ENCODE results near the gene PSENEN.
A peak's percentile ranks its signal among the peaks of the same experiment; 100 is the strongest.

PSENEN gene

DNA sequence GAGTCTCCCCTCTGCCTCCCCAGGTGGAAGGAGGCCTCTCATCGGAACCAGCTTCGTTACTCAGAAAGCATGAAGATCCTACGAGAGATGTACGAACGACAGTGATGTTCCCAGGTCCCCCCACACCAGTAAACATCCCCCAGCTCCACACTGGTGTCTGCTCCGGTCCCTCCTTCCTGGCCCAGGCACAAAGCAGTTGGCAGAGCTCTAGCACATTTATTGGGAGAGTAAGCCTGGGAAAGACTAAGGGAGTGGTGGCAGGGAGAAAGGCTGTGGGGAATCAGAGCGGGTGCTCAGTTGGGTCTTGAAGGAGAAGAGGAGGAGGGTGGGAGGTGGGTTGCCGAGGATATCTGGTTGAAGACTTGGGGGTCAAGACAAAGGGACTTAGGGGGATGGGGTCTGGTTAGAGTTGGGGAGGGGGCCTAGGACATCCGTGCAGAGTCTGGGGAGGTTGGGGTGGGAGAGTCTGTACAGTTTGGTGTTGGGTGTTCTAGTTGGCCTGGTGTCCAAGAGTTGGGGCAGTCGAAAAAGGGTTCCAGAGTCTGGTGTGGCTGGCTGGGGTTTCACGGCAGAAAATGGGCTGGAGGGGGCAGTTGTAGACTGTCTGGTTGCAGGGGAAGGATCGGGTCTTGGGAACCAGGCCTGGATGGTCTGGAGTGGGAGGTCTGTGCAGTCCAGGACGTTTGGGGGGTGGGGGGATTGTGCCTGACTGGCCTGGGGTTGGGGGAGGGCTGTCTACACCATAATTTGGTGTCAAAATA is 9.1 kb downstream of the PSENEN start:
- TF ChIP-seq, protein P1, sequence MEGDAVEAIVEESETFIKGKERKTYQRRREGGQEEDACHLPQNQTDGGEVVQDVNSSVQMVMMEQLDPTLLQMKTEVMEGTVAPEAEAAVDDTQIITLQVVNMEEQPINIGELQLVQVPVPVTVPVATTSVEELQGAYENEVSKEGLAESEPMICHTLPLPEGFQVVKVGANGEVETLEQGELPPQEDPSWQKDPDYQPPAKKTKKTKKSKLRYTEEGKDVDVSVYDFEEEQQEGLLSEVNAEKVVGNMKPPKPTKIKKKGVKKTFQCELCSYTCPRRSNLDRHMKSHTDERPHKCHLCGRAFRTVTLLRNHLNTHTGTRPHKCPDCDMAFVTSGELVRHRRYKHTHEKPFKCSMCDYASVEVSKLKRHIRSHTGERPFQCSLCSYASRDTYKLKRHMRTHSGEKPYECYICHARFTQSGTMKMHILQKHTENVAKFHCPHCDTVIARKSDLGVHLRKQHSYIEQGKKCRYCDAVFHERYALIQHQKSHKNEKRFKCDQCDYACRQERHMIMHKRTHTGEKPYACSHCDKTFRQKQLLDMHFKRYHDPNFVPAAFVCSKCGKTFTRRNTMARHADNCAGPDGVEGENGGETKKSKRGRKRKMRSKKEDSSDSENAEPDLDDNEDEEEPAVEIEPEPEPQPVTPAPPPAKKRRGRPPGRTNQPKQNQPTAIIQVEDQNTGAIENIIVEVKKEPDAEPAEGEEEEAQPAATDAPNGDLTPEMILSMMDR (IDR thresholded peaks at IDR 0.05; ENCODE audit: low read depth, low read length, missing control alignments), result no peak
- no peak overlapping the region for H3K4me3 ChIP-seq (replicated peaks; ENCODE audit: low read depth, low read length)
- DNase-seq (ENCODE audit: extremely low read depth, low read depth), result no peak

DNA sequence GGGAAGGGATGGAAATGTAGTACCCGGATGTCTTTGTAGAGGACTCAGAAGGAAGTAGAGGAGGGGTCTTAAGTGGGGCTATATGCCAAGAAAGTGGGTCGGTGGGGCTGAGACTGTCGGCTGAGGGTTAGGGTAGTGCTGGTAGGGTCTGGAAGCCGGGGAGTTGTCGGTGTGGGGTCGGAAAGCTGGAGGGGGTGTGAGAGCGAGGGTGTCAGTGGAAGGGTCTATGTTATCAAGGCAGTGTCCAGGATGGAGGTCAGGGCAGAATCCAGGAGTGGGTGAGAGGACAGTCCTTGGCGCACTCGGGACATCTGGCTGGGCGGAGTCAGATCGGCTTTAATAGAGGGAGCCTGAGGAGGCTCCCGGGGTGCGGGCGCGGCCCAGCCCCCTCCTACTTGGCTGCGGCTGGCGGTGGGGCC is 9.7 kb downstream of the PSENEN start:
- no peak for DNase-seq (ENCODE audit: extremely low read depth, low read depth)
- TF ChIP-seq, protein P1 (IDR thresholded peaks at IDR 0.05; ENCODE audit: low read depth, low read length, missing control alignments), result no peak
- H3K4me3 ChIP-seq (replicated peaks; ENCODE audit: low read depth, low read length), result peak overlapping the region; percentile 97

DNA sequence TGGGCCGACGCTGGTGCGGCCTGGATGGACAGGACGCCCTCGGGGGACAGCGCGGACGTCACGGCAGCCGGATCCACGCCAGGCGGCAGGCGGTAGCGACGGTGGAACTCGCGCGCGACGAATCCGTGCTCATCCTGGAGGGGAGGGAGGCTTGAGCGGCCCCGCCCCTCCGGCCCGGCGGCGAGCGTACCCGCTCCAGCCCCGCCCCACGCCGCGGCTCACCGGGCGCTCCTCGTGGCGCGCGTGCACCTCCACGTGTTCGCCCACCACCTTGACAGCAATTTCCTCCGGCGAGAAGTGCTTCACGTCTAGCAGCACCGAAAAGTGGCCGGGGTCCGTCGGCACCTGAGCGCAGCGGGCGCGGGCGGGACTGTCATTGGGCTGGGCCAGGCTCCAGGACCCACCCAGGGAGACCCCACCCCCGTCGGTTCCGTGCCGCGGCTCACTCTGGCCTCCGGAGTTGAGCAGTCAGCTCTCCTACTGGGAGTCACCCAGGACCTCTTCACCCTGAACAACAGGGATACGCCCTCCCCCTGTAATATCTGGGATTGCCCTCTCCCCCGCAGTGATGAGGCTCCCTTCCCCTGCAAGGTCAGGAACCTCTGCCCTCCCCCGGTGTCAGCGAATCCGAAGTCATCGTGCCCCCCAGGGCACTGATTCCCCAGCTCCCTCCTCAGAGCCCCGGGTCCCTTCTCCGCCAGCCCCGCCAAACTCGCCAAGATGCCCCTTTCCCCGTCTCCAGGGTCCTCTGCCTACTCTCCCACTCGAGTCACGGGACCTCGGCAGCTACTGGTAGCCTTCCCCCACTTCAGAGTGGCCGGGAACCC is 10.3 kb downstream of the PSENEN start:
- peak overlapping the region; percentile 97 for H3K4me3 ChIP-seq (replicated peaks; ENCODE audit: low read depth, low read length)
- DNase-seq (ENCODE audit: extremely low read depth, low read depth), result no peak
- TF ChIP-seq, protein P1 (IDR thresholded peaks at IDR 0.05; ENCODE audit: low read depth, low read length, missing control alignments), result no peak

DNA sequence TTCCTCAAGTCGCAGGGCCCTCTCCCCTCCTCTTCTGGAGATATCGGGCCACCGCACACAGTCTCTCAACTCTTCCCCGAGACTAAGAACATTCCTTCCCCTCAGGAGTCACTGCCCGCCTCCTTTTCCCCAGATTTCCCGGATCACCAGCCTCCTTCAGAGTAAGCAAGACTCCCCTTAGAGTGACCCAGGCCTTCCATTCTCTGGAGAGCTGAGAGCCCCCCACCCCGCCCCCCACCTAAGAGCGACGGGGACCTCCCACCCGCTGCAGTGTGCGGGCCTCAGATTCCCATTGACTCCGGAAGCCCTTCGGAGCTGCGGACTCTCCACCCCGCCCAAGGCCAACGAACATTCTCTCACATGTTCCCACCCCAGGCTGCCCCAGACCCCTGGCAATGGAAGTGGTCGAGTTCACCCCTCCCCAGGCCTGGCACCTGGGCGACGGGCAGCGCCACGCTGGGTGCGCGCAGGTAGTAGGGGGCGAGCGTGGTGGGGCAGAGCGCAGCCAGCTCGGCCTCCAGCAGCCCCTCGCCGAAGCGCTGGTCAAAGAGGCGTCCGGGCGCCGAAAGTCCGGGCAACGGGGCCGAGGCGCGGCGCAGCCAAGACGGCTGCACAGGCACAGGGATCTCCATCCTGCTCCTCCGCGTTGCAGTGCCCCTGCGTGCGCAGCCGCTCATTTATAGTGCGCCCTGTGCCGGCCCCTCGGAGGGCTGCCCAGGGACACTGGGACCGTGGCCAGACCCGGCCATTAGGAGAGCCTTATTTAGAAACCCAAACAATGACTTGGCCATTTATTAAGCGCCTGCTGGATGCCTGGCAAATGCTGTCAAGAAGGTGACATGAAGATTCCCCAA is 11.2 kb downstream of the PSENEN start, which contains the start of gene HSPB6:
Gene HSPB6, minus strand, starts transcription at position 653 of the 854 bp plus-strand sequence. Its CDS starts 21 bp downstream, at position 632.
- TF ChIP-seq, protein P1 (IDR thresholded peaks at IDR 0.05; ENCODE audit: low read depth, low read length, missing control alignments), result no peak
- no peak for DNase-seq (ENCODE audit: extremely low read depth, low read depth)
- peak within 1 kb of the TSS; percentile 97 for H3K4me3 ChIP-seq (replicated peaks; ENCODE audit: low read depth, low read length)

DNA sequence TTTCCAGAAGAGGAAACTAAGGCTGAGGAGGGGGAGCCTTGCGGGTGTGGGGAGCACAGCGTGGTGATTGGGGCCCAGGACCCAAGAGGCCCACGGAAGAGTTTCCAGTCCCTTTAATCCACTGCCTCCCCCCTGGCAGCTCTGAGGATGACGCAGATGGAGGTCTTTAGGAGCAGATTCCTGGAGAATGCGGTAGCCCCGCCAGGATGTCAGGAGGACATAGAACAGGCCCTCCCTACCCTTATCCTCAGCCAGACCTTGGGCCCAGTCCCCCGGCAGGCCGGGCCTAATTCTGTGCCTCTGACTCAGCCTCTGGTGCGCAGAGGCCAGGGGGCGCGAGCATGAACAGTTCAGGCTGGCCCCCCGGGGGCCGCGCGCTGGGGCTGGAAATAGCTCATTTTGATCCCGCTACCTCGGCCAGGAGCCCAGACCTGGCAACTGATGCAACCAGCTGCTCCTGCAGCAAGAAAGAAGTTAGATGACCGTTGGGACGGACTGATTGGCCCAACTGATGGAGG is 11.8 kb downstream of the PSENEN start:
- TF ChIP-seq, protein P1 (IDR thresholded peaks at IDR 0.05; ENCODE audit: low read depth, low read length, missing control alignments), result no peak
- DNase-seq (ENCODE audit: extremely low read depth, low read depth), result no peak

More for the DNA sequence above, 11.8 kb downstream of the PSENEN start:
- H3K4me3 ChIP-seq (replicated peaks; ENCODE audit: low read depth, low read length), result peak overlapping the region; percentile 97

All from HFF-Myc (cell line).